Activated CD4-positive, alpha-beta T cell treated with anti-CD3 and anti-CD28 coated beads, Interleukin-2, amount 10 ng/mL, durations not matched to agents 7 days and 5 days (primary cell): Measurements from ENCODE around the gene ROBO1. TPM values are rescaled to one million over a fixed set of nuclear protein-coding genes. Genes with fewer than 3 reads are reported as not detected.

Experiments
- CTCF ChIA-PET: fragments of 350-600 bp; sonication (Branson Sonifier 250); formaldehyde crosslinking; loops from one replicate; lab custom pipeline; 2021; ENCODE audit warnings: antibody characterized with exemption; lab: Charles Lee
- POLR2A ChIA-PET: fragments of 350-600 bp; sonication (Branson Sonifier 250); formaldehyde crosslinking; loops from one replicate; lab custom pipeline; 2021; ENCODE audit warnings: antibody characterized with exemption; lab: Charles Lee
- DNase-seq: peaks from one replicate; pipeline ENCODE4 v3.0.0-alpha.2; 2020
- H3K27ac Mint-ChIP-seq: one replicate; pipeline ENCODE4 v1.8.0; 2021; ENCODE audit warnings: mild to moderate bottlenecking, moderate library complexity, mixed read lengths
- H3K27me3 Mint-ChIP-seq: one replicate; pipeline ENCODE4 v1.8.0; 2021; ENCODE audit warnings: mixed read lengths
- H3K36me3 Mint-ChIP-seq: one replicate; pipeline ENCODE4 v1.8.0; 2021; ENCODE audit warnings: low read depth, mixed read lengths
- H3K4me1 Mint-ChIP-seq: one replicate; pipeline ENCODE4 v1.8.0; 2021; ENCODE audit warnings: mixed read lengths
- H3K4me3 Mint-ChIP-seq: one replicate; pipeline ENCODE4 v1.8.0; 2021; ENCODE audit warnings: mild to moderate bottlenecking, moderate library complexity, mixed read lengths
- H3K9me3 Mint-ChIP-seq: one replicate; pipeline ENCODE4 v1.8.0; 2021; ENCODE audit warnings: mixed read lengths
- total RNA-seq, 2 experiments: library from RNA; stranded (reverse); gene quantifications; one replicate each; pipeline ENCODE4 v1.2.3, GENCODE V29; 2021

The ROBO1 gene
- total RNA-seq, 2 experiments from 2014 or later: 0.55 to 0.62 TPM

- Mint-ChIP-seq H3K4me1 (no peaks in the 10 kb centered on the region), H3K27me3 (no peaks in the 10 kb centered on the region), H3K36me3 (no peaks in the 10 kb centered on the region), H3K27ac (no peak overlapping the region), H3K9me3 (no peaks in the 10 kb centered on the region), H3K4me3 (no peak overlapping the region)
- ChIA-PET CTCF (no interaction called here), POLR2A (no interaction called here)
- no peak for DNase-seq
These were observed 888.4 kb downstream of the ROBO1 start for GRCh38 chr3:78879295-78879860.

GRCh38 chr3:78878789-78879188 is 889.0 kb downstream of the ROBO1 start:
- Mint-ChIP-seq H3K9me3 (no peaks in the 10 kb centered on the region), H3K27ac (no peak overlapping the region), H3K4me1 (no peaks in the 10 kb centered on the region), H3K27me3 (no peaks in the 10 kb centered on the region), H3K4me3 (no peak overlapping the region), H3K36me3 (no peaks in the 10 kb centered on the region)
- ChIA-PET POLR2A (no interaction called here), CTCF (no interaction called here)
- no peak for DNase-seq

GRCh38 chr3:78878011-78878410 is 889.8 kb downstream of the ROBO1 start:
- Mint-ChIP-seq H3K36me3 (no peaks in the 10 kb centered on the region), H3K27me3 (no peaks in the 10 kb centered on the region), H3K9me3 (no peaks in the 10 kb centered on the region), H3K4me3 (no peak overlapping the region), H3K4me1 (no peaks in the 10 kb centered on the region), H3K27ac (no peak overlapping the region)
- POLR2A ChIA-PET: no interaction called here
- DNase-seq: no peak
- CTCF ChIA-PET: no interaction called here

GRCh38 chr3:78875851-78876250 is 891.9 kb downstream of the ROBO1 start:
- POLR2A ChIA-PET: no interaction called here
- Mint-ChIP-seq H3K36me3 (no peaks in the 10 kb centered on the region), H3K27me3 (no peaks in the 10 kb centered on the region), H3K4me1 (no peaks in the 10 kb centered on the region), H3K4me3 (no peak overlapping the region), H3K27ac (no peak overlapping the region), H3K9me3 (no peaks in the 10 kb centered on the region)
- no peak for DNase-seq
- CTCF ChIA-PET: no interaction called here

GRCh38 chr3:78875436-78875835 is 892.4 kb downstream of the ROBO1 start:
- Mint-ChIP-seq H3K4me3 (no peak overlapping the region), H3K27ac (no peak overlapping the region), H3K27me3 (no peaks in the 10 kb centered on the region), H3K9me3 (no peaks in the 10 kb centered on the region), H3K36me3 (no peaks in the 10 kb centered on the region), H3K4me1 (no peaks in the 10 kb centered on the region)
- ChIA-PET POLR2A (no interaction called here), CTCF (no interaction called here)
- no peak for DNase-seq

- H3K36me3 Mint-ChIP-seq: no peaks in the 10 kb centered on the region
These were observed 894.2 kb downstream of the ROBO1 start for GRCh38 chr3:78873641-78874040.

GRCh38 chr3:78872195-78872594 is 895.6 kb downstream of the ROBO1 start:
- Mint-ChIP-seq H3K27ac (no peak overlapping the region), H3K4me3 (no peak overlapping the region)

More at GRCh38 chr3:78873641-78874040, 894.2 kb downstream of the ROBO1 start:
- Mint-ChIP-seq H3K9me3 (no peaks in the 10 kb centered on the region), H3K4me1 (no peaks in the 10 kb centered on the region), H3K27me3 (no peaks in the 10 kb centered on the region), H3K4me3 (no peak overlapping the region), H3K27ac (no peak overlapping the region)
- ChIA-PET CTCF (no interaction called here), POLR2A (no interaction called here)
- DNase-seq: no peak

GRCh38 chr3:78871048-78871447 is 896.8 kb downstream of the ROBO1 start:
- Mint-ChIP-seq H3K27ac (no peak overlapping the region), H3K27me3 (no peaks in the 10 kb centered on the region), H3K9me3 (no peaks in the 10 kb centered on the region), H3K36me3 (no peaks in the 10 kb centered on the region), H3K4me1 (no peaks in the 10 kb centered on the region), H3K4me3 (no peak overlapping the region)
- CTCF ChIA-PET: interaction anchor here (1.0 kb wide), 1 partner anchor 9 kb away, joined by 3 read pairs; no protein-coding TSS in a partner anchor
- POLR2A ChIA-PET: no interaction called here
- no peak for DNase-seq

More at GRCh38 chr3:78872195-78872594, 895.6 kb downstream of the ROBO1 start:
- Mint-ChIP-seq H3K27me3 (no peaks in the 10 kb centered on the region), H3K36me3 (no peaks in the 10 kb centered on the region), H3K9me3 (no peaks in the 10 kb centered on the region), H3K4me1 (no peaks in the 10 kb centered on the region)
- CTCF ChIA-PET: no interaction called here
- DNase-seq: no peak
- POLR2A ChIA-PET: no interaction called here

GRCh38 chr3:78870484-78870883 is 897.3 kb downstream of the ROBO1 start:
- POLR2A ChIA-PET: no interaction called here
- no peaks in the 10 kb centered on the region for H3K4me1 Mint-ChIP-seq
- no peak for DNase-seq
- no peak overlapping the region for H3K27ac Mint-ChIP-seq
- H3K9me3 Mint-ChIP-seq: no peaks in the 10 kb centered on the region
- H3K36me3 Mint-ChIP-seq: no peaks in the 10 kb centered on the region
- CTCF ChIA-PET: interaction anchor here (1.0 kb wide), 1 partner anchor 9 kb away, joined by 3 read pairs; no protein-coding TSS in a partner anchor
- no peaks in the 10 kb centered on the region for H3K27me3 Mint-ChIP-seq
- H3K4me3 Mint-ChIP-seq: no peak overlapping the region

- no peaks in the 10 kb centered on the region for H3K27me3 Mint-ChIP-seq
- CTCF ChIA-PET: no interaction called here
- no peaks in the 10 kb centered on the region for H3K36me3 Mint-ChIP-seq
- no peaks in the 10 kb centered on the region for H3K4me1 Mint-ChIP-seq
- POLR2A ChIA-PET: no interaction called here
- no peak for DNase-seq
- no peak overlapping the region for H3K4me3 Mint-ChIP-seq
- no peaks in the 10 kb centered on the region for H3K9me3 Mint-ChIP-seq
- no peak overlapping the region for H3K27ac Mint-ChIP-seq
These were observed 899.2 kb downstream of the ROBO1 start for GRCh38 chr3:78868570-78868969.

GRCh38 chr3:78867409-78868372 is 900.1 kb downstream of the ROBO1 start:
- ChIA-PET POLR2A (no interaction called here), CTCF (no interaction called here)
- no peak overlapping the region for H3K4me3 Mint-ChIP-seq
- H3K9me3 Mint-ChIP-seq: no peaks in the 10 kb centered on the region
- no peaks in the 10 kb centered on the region for H3K36me3 Mint-ChIP-seq
- H3K4me1 Mint-ChIP-seq: no peaks in the 10 kb centered on the region
- H3K27me3 Mint-ChIP-seq: no peaks in the 10 kb centered on the region
- no peak overlapping the region for H3K27ac Mint-ChIP-seq
- DNase-seq: no peak

- CTCF ChIA-PET: no interaction called here
These were observed 904.2 kb downstream of the ROBO1 start for GRCh38 chr3:78863306-78864203.

More at GRCh38 chr3:78863306-78864203, 904.2 kb downstream of the ROBO1 start:
- no peaks in the 10 kb centered on the region for H3K36me3 Mint-ChIP-seq
- no peak overlapping the region for H3K27ac Mint-ChIP-seq
- no peaks in the 10 kb centered on the region for H3K27me3 Mint-ChIP-seq
- H3K9me3 Mint-ChIP-seq: no peaks in the 10 kb centered on the region
- POLR2A ChIA-PET: no interaction called here
- H3K4me1 Mint-ChIP-seq: no peaks in the 10 kb centered on the region
- no peak overlapping the region for H3K4me3 Mint-ChIP-seq
- no peak for DNase-seq
